Measurements from ENCODE around the gene ARHGEF6.
"Not testable (repeated sequence)": the region's sequence is repeated elsewhere in the genome, so short reads cannot be mapped to it uniquely, and the experiment has no call there.

Gene ARHGEF6, protein sequence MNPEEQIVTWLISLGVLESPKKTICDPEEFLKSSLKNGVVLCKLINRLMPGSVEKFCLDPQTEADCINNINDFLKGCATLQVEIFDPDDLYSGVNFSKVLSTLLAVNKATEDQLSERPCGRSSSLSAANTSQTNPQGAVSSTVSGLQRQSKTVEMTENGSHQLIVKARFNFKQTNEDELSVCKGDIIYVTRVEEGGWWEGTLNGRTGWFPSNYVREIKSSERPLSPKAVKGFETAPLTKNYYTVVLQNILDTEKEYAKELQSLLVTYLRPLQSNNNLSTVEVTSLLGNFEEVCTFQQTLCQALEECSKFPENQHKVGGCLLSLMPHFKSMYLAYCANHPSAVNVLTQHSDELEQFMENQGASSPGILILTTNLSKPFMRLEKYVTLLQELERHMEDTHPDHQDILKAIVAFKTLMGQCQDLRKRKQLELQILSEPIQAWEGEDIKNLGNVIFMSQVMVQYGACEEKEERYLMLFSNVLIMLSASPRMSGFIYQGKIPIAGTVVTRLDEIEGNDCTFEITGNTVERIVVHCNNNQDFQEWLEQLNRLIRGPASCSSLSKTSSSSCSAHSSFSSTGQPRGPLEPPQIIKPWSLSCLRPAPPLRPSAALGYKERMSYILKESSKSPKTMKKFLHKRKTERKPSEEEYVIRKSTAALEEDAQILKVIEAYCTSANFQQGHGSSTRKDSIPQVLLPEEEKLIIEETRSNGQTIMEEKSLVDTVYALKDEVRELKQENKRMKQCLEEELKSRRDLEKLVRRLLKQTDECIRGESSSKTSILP

DNA sequence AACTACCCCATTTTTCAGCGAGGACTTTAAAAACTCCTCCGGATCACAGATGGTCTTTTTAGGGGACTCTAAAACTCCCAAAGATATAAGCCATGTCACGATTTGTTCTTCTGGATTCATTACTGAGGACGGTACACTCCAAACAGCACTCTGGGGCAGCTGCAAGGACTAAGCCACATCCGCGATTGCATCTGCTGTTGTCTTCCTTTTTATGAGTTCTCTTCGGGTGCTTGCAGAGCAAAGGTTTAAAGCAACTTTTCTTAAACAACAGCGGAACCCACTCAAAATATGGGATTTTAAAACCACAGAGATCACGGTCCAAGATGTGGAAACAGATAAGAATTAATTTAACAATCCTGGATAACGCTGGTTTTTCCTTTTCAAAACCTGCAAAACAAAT lies at the start of gene ARHGEF6:
ARHGEF6 (minus strand) TSS at position 170 of the 400 bp plus-strand sequence; CDS start at position 120, 50 bp downstream.
- DNase-seq: no peak

DNA sequence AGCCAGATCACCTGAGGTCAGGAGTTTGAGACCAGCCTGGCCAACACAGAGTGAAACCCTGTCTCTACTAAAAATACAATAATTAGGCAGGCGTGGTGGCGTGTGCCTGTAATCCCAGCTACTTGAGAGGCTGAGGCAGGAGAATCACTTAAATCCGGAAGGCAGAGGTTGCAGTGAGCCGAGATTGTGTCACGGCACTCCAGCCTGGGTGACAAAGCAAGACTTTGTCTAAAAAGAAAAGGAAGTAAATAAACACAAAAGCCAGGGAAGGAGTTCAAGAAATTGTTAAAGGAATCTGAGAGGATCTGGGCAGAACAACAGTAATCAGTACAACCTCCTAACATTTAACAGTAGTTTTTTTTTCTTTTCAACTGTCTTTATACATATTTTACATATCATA lies 48.7 kb upstream of the ARHGEF6 start:
- DNase-seq: no peak

DNA sequence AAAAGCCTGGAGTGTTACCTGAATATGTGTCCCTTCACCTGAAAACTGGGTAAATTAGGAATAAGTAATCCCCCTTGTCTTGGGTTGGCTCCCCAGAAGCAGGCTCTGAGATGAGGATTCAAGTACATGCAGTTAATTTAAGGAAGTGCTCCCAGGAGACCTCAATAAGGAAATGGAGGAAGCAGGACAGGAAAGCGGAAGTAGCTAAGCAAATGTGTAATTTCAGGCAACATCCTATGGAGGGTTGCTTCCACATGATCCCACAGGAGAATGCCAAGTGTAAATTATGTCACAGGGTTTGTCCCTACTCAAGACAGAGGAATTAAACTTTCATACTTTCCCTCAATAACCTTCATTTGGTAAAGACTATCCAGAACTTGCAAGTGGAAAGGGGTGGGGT lies 48.1 kb upstream of the ARHGEF6 start:
- DNase-seq: no peak

DNA sequence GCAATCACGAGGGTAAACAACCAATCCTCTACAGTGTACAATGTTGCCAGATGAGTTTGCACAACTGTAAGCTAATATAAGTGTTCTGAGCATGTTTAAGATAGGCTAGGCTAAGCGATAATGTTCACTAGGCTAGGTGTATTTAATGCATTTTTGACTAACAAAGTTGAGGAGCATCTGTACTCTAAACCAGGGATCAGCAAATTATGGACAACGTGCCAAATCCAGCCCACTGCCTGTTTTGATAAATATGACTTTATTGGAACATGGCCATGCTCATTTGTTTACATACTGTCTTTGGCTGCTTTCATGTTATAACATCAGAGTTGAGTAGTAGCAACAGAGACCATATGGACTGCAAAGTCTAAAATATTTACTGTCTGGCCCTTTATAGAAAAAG lies 46.3 kb upstream of the ARHGEF6 start:
- no peak for DNase-seq

DNA sequence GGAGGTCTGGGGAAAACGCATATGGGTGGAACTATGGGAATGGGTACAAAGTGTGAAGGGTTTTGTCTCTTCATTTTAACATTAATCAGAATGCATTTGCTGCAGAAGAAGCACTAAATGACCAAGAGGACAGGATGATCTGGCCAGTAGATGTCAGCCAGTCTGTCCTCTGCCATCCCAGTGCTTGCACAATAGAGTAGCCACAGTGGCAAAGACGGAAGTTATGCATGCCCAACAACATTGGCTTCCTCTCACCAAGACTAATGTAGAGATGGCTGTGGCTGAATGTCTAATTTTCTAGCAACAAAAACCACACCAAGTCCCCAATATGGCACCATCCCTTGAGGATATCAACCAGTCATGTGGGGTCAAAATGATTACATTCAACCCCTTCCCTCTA lies 45.0 kb upstream of the ARHGEF6 start:
- no peak for DNase-seq

DNA sequence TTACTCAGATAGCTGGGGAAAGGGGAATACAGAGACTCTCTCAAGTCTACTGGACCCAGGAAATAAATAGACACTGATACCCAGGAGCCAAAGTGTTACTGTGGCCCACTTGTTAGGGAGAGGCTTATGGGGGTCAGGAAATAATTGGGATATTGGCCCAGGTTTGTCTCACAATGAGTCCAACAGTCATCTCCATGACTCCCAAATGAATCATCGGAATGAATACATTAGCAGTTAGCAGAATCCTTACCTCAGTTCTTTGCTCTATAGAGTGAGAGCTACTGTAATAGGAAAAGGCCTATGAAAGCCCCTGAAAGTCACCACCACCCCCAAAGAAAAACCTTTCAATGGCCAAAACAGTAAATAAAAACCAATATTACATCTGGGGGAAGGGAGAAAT lies 42.4 kb upstream of the ARHGEF6 start:
- DNase-seq: no peak

DNA sequence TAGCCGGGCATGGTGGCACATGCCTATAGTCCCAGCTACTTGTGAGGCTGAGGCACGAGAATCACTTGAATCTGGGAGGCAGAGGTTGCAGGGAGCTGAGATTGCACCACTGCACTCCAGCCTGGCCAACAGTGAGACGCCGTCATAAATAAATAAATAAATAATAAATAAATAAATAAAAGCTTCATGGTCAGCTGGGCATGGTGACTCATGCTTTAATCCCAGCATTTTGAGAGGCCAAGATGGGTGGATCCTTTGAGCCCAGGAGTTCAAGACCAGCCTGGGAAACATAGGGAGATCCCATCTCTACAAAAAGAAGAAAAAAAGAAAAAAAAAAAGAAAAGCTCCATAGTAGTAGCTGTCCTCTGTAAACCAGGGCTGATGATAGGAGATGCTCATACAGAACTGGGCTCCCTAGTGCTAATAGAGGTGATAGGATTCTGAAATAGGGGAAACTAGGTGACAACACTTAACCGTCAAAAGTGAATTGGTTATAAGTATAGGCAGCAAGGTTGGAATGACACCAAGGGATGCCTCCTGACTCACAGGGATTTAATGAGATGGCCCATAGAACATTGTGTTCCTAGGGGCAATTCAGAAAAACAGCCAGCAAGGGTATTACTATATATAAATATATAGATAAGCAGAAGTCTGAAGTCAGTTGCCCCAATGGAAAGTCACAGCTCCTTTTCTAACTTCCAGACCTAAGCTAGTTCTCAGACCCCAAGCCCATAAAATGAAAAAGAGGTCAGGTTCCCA lies 41.8 kb upstream of the ARHGEF6 start:
- DNase-seq: no peak

DNA sequence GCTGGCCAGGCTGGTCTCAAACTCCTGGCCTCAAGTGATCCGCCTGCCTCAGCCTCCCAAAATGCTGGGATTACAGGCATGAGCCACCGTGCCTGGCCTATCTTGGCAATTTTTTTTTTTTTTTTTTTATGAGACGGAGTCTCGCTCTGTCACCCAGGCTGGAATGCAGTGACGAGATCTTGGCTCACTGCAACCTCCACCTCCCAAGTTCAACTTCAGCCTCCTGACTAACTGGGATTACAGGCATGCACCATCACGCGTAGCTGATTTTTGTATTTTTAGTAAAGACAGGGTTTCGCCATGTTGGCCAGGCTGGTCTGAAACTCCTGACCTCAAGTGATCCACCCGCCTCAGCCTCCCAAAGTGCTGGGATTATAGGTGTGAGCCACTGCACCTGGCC lies 39.0 kb upstream of the ARHGEF6 start:
- not testable (repeated sequence) for DNase-seq

DNA sequence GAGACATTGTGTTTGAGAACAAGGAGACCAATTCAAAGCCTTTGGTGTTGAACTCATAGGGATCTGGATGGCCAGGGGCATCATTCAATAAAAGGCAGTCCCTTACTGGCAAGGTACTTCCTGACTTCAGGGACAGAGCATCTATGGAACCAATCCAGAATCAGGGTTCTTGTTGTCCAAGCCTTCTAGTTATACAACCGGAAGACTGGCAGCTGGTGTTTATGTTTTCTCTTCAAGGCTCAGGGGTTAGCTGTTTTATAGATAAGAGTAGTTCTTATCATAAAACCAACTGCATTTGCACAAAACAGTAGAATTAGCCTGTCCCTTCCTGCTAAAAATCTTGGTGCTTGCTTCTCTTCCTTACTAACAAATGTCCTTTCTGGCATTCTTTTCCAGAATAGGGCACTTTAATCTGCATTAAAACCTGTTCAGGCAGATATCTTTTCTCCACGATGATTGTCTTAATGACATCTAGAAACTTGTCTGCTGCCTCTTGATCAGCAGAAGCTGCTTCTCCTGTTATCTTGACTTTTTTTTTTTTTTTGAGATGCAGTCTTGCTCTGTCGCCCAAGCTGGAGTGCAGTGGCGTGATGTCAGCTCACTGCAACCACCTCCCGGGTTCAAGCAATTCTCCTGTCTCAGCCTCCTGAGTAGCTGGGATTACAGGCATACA lies 38.4 kb upstream of the ARHGEF6 start:
- no peak for DNase-seq

DNA sequence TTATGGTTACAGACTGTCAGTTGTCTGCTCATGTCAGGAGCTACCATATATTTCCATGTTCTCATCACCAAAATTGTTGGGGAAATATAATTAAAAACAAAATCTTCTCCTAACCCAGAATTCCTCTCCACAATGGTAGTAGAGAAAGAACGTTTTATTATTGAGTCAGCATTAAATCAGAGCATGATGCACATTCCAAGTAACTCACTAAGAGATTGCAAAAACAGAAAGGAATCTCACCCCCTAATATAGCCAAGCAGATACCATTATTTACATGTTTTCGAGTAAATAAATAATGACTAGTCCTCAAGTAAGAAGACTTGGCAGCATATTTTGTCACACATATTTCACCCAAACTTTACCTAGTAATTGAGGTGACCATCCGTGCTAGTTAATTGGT lies 36.2 kb upstream of the ARHGEF6 start:
- no peak for DNase-seq

DNA sequence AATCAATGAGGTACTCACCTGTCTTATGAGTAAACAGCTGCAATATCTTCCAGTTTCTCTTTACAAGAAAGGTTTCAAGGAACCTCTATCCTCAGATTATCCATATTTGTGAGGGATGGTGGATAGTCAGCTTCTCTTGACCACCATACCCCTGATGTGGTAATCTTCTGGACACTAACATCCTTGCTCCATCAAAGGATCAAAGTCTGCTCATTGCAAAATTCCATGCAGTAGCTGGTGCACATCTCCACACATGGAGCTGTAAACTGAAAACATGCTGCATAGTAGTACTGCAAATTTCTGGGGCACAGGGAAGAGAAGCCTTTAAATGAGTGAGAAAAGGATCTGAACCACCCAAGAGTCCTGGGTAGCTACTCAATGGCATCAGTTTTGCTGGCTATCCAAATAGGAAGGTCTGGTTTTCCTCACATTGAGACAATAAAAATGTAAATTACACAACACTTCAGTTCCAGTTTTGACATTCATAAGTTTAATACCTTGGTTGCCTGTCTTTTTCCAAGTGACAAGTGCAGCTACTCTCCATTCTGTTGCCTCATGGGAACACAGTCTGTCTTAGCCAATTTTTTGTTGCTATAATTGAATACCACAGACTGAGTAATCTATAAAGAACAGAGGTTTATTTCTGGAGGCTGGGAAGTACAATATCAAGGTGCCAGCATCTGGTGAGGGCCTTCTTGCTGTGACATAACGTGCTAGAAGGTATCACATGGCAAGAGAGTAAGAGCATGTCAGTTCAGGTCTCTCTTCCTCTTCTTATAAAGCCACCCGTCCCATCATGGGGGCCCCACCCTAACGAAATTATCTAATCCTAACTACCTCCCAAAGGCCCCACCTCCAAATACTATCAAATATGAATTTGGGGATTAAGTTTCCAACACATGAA lies 34.4 kb upstream of the ARHGEF6 start:
- DNase-seq: no peak

DNA sequence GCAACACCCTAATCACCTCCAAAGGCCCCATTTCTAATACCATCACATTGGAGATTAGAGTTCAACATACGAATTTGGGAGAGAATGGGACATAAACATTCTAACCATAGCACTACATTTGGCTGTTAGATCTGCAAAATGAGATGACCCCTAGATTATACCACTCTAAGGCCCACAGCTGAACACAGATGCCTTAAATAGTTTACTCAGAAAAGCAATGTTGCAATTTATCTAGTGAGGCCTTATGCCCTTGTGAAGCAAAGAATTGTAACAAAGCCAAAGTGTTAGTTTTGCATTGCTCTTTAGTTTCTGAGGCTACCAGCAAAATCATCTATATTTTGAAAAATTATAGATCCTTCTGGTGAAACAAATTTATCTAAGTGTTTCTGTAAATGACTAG lies 31.6 kb upstream of the ARHGEF6 start:
- DNase-seq: no peak

DNA sequence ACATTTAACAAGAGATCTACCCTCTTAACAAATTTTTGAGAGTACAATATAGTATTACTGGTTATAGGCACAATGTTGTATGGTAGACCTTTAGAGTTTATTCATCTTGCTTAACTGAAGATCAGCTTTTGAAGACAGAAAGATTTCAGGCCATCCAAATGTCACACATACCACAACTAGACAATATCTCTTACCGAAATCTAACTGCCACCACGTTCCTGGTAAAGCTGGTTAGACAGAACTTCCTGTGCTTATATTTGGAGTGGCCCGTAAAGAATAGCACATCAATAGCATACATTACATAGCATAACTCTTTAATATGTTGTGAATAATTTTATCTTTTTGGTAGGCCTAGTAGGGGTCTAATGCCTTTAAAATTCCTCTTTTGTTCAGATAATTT lies 29.8 kb upstream of the ARHGEF6 start:
- no peak for DNase-seq

DNA sequence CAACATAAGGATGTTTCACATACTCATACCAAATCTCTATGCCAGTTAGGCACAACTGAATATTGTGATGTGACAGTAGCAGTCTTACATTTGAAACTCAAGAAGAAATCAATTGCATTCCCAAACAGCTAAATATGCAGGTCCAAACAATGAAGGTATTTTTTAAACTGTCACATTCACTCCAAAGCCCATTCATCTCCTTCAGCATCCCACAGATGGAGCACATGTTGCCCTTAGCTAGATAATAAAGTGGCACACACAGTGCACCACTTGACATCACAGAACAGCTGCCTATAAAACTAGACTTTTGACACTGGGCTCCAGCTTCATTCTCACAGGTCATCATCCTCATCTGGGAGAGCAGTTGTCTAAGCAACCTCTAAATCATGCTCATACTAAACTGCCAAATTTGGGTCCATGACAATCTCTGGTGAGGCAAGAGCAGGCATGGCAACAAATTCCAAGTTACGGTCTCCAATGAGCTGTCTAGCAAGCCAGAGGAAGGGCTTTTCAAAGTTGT lies 26.2 kb upstream of the ARHGEF6 start:
- DNase-seq: no peak

DNA sequence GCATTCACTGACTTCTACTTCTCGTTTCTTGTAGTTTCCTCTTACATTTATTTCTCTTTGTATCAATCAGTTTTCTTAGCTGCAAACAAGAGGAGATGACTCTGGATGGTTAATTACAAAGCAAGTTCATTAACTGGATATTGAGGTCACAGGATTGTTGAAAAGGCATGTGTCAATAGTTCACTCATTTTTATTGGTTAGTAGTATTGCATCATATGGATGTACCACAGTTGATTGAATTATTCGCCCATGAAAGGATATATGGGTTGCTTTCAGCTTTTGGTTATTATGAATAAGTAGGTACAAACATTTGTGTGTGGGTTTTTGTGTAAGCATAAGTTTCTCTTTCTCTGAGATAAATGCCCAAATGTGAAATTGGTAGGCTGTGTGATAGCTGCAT lies 21.8 kb upstream of the ARHGEF6 start:
- DNase-seq: no peak

DNA sequence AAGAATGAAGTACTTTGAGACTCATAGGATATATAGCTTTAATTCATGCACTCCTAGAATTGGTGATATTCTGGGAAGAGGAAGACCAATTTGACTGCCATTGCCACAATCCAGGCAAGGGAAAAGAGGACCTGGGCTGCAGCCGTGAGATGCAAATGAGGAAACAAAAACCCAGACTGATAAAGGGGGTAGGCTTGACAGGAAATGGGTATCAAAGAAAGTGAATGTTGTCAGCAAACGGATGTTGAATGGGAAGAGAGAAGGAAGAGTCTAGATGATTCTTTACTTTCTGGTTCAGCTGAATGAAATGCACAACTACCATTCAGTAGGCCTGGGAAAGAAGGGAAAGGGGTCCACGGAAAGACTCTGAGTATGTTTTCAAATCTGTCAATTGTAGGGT lies 17.1 kb upstream of the ARHGEF6 start:
- no peak for DNase-seq

DNA sequence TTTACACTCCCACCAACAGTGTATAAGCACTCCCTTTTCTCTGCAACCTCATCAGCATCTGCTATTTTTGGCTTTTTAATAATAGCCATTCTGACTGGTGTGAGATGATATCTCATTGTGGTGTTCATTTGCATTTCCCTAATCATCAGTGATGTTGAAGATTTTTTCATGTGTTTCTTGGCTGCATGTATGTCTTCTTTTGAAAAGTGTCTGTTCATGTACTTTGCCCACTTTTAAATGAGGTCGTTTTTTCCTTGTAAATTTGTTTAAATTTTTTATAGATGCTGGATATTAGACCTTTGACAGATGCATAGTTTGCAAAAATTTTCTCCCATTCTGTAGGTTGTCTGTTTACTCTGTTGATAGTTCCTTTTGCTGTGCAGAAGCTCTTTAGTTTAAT lies 14.4 kb upstream of the ARHGEF6 start:
- DNase-seq: not testable (repeated sequence)

DNA sequence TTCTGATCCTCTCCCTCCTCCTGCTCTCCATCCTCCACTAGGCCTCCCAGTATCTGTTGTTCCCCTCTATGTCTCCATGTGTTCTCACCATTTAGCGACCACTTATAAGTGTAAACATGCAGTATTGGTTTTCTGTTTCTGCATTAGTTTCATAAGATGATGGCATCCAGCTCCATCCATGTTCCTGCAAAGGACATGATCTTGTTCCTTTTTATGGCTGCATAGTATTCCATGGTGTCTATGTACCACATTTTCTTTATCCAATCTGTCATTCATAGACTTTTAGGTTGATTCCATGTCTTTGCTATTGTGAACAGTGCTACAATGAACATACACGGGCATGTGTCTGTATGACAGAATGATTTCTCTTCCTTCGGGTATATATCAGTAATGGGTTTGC lies 13.9 kb upstream of the ARHGEF6 start:
- not testable (repeated sequence) for DNase-seq

DNA sequence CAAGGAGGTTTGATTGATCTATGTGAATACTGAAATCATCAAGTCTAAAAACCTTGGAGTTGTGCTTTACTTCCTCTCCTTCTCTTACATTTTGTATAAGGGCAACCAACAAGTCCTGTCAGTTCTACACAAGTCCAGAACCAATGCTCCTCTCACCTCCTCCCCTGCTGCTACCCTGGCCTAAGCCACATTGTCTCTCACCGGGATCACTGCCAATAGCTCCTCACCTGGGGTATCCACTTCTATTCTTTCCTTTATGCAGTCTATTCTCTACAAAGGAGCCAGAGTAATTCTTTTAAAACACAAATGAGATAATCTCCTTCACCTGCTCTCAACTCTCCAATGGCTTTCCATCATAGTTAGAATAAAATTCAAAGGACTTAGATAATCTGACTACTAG lies 13.3 kb upstream of the ARHGEF6 start:
- no peak for DNase-seq

DNA sequence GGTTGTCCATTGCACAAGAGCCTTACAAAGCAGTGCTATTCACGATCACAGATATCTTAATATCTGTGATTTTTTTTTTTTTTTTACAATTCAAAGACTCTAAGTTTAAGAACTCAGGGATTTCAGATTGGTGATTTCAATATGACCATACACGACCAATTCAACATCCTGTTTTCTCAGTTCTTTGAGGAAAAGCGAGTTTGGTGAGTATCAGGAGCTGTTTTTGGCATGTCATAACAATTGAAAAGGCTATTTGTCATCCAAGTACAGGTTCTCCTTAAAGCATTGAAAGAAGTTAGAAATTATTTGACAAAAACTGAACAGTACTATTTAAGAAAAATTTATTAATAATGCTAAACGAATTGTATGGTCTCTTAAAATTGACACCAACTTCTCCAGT lies 9.1 kb upstream of the ARHGEF6 start:
- no peak for DNase-seq

DNA sequence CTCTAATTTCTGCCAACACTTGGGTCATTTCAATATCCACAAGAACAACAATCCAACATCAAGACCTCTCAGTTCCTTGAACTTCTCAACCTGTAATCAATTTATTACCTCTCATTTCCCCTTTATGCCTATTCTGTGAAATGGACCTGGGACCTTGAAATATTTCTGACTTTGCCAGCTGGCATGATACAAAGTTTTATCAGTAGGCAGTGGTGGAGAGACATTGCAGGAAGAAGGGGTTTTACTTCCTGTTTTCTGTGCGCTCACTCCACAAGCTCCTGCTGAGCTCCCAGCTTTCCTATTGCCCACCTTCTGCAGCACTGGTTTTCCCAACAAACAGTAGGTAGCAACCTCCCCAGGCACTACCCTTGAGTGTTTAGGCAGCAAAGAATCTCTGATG lies 3.5 kb upstream of the ARHGEF6 start:
- DNase-seq: no peak

DNA sequence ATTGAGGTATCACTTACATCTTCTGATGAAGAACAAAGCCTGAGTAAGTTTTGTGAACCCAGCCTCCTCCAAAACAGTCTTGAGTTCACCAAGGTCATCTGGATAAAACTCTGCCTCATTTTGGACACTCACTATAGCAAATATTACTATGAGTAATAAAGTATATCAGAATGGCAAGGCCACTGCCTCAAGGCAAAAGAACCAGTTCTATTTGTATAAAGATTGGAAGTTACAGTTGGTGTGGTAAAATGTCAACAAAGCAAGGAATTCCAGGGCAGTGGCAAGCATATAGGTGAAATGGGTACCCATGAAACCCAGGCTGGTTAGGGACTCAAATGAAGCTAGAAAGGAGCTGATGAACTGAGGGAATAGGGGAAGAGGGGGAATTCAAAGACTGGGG lies 2.4 kb upstream of the ARHGEF6 start:
- no peak for DNase-seq

Data from activated T-cell treated with anti-CD3 and anti-CD28 coated beads, Interleukin-2, amount 50 U/mL, for 48 hours (primary cell).